Endometrium (tissue), 2 donors: Measurements from ENCODE around the gene EYS.
A peak's percentile ranks its signal among the peaks of the same experiment; 100 is the strongest.

Experiments
- FAIRE-seq: peaks from 2 replicates; lab custom pipeline; 2012; peaks lifted over from hg19 to GRCh38; lab: Jason Lieb, UNC
- donor health status: control.
- donor health status: control.

The EYS gene

DNA sequence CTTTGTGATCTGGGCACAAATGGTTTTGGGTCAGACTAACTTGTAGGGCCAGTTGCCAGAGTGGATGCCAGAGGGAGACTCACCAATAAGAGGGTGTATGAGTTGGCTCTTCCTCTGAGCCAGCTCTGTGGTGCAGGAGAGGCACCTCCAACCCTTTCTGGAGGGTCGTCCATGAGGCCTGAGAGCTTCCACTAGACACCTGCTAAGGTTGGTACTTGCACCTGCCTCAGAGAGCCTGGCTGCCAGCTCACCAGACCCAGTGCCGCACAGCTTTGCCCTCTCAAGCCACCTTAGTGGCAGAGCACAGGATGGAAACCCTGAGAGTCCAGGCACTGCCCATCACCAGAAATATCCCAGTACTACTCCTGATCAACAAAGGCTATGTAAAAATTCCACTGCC is 504.3 kb downstream of the EYS start:
- no peak for FAIRE-seq

DNA sequence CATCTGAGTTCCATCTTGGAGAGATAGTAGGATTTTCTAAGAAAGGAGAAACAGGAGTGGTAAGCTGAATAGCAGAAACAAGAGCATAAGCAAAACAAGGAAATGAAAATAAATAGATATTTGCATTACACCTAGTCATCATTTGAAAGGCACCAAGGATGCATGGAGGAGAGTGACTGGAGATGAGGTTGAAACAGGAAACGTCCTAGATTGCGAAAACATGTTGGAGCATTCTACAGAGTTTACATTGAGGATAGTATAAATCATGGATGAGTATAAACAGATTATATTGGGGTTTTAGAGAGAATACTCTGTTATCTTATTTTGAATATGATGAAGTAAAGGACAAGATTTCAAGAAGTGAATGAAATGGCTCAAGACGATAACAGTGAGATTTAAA is 507.3 kb downstream of the EYS start:
- no peak for FAIRE-seq

DNA sequence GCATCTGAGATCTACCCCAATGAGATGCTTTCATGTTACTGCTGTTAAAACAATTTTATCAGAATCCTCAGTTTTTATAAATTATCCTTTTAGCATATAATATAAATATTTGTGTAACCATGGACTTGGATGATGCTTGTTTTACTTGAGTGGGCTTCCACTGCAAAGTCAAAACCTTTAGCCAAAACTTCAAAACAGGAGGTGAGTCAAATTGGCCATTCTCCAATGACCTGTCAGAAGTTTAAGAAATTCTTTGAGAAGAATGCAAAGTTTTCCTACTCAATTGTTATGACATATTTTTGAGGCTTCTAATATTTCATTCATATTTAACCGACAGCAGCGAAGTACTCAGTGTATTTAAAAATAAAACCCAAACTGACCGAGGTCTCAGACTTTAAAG is 507.9 kb downstream of the EYS start:
- no peak for FAIRE-seq

DNA sequence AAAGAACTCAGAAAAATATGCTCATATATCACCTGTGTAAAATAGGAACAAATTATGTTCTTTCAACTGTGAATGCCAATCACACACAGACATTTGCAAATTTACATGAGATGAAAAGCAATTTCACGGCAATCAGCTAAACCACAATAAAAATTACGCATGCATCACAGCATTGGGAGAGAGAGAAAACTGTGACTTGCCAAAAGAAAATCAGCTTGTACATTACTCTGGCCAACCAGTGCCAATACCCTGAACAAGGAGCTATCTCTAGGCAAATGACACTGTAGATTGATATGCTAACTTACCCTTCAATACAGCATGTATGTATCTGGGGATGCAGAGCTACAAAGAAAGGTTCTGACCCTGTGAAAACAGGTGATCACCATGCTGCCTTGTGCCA is 515.6 kb downstream of the EYS start:
- no peak for FAIRE-seq

DNA sequence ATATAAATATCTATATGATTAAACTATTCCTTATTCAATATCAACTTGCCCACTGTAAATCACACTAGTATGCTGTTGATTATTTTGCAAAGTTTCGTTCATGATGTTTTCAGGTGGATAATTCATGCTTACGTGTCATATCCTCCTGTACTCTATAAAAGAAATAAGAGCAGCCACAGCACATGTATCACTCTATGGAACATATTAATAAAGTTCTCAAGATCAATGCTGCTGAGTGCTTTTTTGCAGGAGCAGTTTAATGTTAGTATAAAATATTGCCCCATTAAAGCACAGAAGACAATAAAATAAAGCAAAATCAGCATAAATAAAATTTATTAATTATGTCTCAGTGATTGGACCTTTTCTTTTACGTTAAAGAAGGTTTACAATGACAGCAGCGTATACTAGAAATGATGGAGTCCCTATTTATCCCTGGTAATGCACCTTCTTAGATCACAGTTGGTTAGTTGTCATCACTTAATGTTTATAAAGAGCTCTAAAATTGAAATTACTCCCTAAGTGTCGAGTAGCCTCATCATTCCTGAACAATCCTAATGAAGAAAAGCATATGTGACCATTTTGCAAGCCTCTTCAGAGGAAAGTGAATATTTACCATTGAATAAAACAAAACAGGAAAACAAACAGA is 517.7 kb downstream of the EYS start:
- peak; percentile 94 for FAIRE-seq

DNA sequence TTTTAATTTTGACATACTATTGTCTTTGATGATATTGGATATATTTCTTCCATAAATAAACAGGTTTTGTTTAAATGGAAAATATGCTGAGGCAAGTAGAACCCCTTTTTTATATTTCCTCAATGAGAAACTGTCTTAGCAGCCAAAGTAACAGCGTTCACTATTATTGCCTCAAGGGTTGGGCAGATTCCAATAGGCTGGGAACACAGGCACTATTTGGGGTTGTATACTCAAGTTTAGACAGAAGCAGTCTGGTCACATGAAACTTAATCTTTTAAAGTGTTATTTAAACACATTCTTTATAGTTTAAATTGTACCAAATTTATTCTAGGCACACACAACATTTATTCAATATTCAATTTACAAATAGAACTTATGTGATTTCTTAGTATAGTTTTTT is 520.2 kb downstream of the EYS start:
- no peak for FAIRE-seq

DNA sequence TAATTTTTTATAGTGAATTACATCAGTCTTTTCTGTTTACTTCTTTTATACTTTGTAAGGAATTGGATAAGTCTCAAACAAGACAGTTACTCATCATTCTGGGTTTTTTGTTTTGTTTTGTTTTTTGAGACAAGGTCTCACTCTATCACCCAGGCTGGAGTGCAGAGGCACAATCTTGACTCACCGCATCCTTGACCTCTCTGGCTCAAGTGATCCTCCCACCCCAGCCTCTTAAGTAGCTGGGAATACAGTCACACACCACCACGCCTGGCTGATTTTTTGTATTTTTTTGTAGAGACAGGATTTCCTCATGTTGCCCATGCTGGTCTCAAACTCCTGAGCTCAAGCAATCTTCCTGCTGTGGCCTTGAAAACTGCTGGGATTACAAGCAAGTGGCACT is 524.3 kb downstream of the EYS start:
- FAIRE-seq, result peak; percentile 15

DNA sequence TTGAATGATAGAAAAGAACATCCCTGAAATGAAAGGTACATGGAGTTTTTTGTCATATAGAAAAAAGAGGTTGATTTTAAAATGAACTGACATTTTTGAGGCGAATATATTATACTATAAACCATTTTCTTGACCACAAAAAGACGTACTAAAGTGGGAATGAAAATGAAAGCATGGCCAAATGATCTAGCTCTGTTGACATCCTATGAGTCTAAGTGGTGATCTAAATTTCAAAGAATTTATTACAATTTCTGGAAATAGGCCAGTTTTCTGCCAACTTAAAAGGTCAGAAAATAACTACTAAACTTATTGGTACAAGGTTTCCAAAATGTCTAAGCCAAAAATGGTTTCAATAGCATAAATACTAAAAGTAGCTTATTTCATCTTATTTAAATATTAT is 536.8 kb downstream of the EYS start:
- FAIRE-seq, result no peak

DNA sequence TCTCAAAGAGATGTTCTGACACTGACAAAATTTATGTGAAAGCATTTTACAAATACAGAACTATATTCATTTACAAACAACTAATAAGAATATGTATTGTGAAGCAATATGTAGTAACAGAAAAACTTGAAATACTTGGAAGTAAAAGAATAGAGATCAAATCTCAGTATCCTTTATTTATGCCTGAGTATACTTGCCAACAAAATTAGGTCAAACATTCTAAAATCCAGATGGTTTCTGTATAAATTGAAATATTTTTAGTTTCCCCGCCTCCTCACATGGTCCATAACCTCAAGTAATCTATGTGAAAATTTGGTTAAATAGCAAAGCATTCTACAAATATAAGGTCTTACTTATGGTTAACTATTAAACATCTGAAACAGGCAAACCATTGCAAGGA is 545.4 kb downstream of the EYS start:
- no peak for FAIRE-seq

DNA sequence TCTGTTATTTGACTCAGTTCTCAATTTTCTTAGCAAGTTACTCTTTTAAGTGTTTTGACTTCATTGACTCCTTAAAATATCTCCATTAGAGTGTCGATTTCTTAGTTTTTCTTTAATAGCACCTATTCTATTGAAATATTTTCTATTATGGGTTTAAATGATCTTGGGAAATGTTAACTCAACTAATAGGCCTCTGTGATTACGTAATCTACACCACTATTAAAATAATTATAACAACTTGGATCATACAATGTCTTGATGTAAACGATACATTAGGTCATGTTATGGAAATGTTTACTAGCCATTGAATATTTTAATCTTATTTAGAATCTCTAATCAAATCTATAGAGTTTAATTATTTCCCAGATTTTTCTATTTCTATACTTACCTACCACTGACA is 550.0 kb downstream of the EYS start:
- FAIRE-seq, result no peak

DNA sequence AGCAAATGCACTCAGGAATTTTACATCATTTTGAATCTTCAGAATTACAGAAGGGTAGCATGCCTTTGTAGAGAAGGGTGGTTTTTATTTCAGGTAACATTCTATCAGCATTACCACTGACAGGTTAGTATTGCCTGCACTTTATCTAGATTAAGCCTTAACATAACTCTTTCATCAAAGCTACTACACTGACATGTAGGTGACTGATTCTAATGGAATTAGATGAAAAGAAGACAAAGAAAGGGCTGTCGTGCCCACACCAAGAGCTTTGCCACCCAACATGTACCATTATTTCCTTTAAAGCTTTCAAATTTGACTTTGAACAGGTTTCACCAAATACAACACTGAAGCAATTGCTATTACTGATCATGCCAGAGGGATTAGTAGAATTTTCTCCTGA is 551.9 kb downstream of the EYS start:
- no peak for FAIRE-seq

DNA sequence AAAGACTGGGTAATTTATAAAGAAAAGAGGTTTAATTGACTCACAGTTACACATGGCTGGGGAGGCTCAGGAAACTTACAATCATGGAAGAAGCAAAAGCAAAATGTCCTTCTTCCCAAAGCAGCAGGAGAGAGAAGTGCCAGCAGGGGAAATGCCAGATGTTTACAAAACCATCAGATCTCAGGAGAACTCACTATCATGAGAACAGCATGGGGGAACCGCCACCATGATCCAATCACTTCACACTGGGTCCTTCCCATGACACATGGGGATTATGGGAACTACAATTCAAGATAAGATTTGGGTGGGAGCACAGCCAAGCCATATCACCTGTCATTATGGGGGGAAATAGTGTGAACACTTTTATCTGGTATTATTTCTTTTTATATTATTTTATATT is 557.2 kb downstream of the EYS start:
- FAIRE-seq, result no peak

DNA sequence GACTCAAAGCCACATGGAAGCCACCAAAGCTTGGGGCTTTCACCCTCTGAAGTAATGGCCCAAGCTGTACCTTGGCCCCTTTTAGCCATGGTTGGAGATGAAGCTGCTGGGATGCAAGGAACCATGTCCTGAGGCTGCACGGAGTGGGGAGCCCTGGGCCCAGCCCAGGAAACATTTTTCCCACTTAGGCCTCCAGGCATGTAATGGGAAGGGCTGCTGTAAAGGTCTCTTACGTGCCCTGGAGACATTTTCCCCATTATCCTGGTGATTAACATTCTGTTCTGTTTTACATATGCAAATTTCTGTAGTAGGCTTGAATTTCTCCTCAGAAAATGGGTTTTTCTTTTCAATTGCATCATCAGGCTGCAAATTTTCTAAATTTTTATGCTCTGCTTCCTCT is 558.2 kb downstream of the EYS start:
- no peak for FAIRE-seq

DNA sequence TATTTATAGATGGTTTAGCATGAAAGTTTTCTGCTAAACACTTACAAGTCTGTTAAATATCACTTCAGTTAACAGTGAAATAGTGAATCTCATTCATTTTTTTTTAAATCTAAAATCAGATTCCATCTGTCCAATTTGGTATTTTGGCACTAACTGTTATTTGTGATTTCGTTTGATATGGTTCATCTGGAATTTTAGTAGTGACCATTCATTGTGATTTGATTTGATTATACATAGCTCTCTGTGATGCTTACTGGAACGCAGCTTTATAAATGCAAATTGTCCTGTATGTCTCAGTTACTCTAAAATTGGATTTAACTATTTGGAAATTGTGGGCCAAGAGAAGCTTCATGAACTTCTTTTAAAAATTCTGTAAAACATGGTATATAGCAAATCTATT is 571.5 kb downstream of the EYS start:
- no peak for FAIRE-seq

DNA sequence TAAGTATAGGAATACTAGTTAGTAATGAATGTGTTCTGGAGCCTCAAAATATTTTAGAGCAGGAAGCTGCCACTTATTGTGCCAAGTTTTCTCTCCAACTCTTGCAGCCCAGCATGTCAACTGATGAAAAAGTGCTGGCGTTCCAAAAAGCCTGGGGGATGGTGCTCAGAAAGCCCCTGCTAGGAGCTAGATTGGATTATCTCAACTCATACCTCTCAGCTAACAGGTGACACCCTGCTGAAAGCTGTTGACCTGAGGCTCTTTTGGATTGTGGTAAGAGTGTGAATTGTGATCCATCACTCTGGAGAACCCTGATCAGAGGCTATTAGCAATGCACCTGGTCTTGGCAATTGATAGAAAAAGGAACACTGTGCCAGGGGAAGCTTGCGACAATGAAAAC is 580.4 kb downstream of the EYS start:
- FAIRE-seq, result no peak

DNA sequence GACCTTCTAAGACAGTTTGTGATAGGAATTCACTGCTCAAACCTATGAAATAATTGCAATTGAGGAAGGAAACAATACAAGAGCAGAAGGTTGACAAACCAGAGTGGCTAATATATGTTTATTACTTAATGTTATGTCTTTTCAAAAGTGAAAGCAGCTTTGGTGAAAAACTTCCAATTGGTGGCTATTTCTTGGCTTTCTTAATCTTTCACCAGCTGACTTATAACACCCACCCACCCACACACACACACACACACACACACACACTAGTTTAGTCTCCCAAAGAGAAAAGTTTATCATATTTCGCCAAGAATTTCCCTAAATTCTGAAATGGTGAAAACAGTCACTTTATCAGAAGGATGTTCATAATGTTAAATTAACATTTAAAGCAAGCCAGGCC is 583.5 kb downstream of the EYS start:
- no peak for FAIRE-seq

DNA sequence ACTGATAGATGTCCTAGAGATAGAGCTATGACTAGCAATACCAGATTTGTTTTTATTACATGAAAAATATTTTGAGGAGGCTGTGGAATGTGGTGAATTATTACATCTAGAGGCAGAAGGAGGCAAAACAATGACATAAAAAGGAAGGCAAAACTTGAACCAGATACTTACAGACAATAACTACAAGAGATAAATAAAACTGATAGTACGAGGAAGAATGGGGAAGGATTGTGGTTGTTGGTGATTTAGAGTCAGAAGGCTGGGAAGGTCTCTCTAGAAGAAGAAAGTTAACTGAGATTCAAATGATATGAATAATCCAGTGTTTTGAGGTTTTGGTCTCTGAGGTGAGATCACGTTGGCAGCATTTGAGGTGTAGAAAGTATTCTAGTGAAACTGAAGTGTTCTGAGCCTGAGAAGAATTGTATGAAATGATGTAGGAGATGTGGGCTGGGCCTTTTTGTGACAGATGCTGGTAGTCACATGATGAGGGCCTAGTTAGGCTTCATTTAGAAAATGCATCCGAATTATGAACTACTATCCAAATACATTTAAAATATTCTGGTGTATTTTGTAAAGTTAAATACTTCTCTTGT is 589.1 kb downstream of the EYS start:
- FAIRE-seq, result no peak

DNA sequence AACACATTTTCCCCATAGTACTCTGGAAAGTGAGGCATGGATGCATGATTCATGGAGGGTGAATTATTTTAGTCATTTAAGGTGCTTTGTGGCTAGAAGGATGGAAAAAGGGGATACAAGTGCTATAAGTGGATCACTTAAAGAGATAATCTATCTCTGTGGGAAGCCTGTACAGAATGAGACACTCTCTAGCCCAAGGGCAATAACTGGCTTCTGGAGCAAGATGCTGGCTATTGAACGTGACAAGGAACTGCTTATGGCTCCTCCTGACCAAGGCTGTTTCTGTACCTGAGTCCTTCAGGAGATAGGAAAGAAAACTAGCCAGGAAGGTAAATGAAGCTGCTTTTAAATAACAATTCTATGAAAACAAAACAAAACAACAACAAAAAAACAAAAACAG is 590.7 kb downstream of the EYS start:
- FAIRE-seq, result no peak

DNA sequence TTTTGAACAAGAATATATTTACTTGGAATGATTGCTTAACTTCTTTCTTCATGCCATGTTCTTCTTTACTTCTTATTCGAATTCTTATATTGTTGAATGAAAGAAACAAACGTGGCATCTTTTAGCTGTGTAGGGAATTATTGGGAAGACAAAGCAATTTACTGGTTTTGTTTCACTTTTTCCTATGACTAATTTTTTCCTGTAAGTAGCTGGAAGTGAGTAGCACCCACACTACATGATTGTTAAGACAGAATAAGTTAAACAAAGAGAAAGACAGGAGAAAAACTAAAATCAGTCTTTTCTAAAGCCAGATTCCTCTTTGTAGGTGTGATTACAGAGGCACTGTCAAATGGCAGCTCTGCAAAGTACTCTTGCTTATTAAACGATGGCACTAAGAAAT is 593.4 kb downstream of the EYS start:
- no peak for FAIRE-seq

DNA sequence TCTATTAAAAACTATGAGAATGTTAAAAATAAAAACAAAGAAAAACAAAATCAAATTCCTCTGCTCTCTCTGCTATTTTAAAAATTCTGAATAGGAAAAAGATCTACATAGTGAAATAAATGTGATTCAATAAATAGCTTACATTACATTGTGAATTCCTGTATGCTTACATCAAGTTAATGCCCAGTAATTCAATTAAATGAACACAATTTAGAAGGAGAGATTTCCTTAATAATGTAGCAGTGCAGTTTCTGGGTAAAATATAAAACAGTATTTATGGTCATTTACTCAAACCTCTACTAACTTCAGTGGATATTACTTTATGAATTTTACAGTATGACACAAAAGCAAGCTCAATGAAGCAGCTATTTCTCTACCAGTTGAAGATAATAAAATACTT is 594.6 kb downstream of the EYS start:
- no peak for FAIRE-seq

DNA sequence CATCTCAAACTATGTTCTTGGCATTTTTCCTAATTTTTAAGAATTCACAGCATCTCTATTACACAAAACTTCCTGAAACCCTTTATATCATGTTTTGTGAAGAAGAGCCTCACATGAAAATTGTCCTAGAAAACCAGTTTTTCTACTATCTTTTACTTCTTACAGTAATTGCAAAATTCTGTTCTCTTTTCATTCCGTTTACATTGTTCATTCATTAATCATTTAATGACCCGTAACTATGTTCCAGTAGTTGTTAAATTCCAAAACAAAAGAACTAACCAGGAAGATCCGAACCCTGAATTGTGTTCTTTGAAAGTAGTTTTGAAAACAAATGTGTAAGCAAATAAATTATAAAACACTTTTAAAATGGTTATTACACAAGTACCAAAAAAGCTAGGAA is 597.0 kb downstream of the EYS start:
- FAIRE-seq, result peak; percentile 98

DNA sequence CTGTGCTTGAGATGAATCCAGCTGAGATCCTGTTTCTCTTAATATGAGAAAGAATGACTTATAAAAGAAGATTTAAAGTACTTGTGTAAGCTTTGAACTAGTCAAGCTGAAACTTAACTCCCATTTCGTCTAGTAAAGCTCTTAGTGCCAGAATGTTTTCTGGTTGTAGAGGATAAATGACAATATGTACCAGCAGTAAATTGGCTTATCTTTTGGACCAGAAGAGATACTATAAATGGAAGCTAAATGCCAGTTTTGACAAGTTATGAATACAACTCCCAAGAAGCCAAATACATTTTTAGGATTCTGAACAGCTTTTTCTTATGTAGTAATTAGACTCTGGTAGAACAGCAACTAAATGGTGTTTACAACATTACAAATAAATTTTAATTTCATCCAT is 608.7 kb downstream of the EYS start:
- FAIRE-seq, result no peak

DNA sequence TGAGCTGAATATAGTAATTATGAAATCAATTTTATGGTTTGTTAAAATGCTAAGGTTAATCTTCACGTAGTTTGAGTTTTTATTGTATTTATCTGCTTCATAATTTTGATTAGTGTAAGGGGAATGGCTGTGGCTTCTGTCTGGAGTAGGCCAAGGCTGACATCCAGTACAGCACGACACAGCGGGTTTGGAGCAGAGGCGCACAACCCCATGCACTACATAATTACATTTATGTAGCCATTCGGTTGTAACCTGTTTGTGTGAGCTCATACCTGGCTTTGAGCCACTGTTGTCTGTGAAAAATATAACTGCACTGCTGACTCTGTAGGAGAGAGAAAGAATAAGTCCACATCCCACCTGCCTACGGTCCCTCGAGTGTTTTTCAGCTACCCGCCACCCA is 615.5 kb downstream of the EYS start:
- no peak for FAIRE-seq

DNA sequence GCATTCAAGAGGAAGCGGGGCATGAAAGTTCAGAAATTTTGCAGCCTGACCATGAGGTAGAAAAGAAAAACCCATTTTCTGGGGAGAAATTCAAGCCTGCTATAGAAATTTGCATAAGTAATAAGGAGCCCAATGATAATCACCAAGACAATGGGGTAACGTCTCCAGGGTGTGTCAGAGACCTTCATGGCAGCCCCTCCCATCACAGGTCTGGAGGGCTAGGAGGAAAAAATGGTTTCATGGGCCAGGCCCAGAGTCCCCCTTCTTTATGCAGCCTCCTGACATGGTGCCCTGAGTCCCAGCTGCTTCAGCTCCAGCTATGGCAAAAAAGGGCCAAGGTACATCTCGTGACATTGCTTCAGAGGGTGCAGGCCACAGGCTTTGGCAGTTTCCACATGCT is 618.5 kb downstream of the EYS start:
- FAIRE-seq, result no peak

DNA sequence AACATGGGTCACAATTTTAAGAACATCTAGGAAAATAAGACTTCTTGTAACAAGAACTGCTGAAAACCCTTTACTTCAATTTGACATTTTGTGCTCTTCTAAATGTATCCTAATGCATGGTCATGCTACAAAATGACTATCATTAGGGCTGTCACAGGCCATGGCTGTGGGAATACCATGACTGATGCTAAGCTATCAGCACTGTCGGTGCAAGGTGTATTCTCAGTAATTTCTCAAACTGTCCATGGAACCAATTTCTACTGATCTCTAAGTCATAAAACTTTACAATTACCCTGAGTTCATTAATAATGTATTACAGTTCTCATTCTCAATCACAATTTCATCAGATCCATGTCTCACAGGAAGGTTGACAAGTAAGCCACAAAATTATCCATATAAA is 625.3 kb downstream of the EYS start:
- FAIRE-seq, result no peak
